Right renal pelvis (tissue), 4 donors: ENCODE data around the gene TRIM25. TPM values are rescaled to one million over a fixed set of nuclear protein-coding genes. Genes with fewer than 3 reads are reported as not detected.
"Not testable (repeated sequence)": the region's sequence is repeated elsewhere in the genome, so short reads cannot be mapped to it uniquely, and the experiment has no call there.

Source experiments
- DNase-seq, 4 donors: peaks; one replicate each; pipeline ENCODE4 v3.0.0-alpha.2; 2013; ENCODE audit warnings: low read depth in 4 of 4, low spot score in 3 of 4, missing footprints in 1 of 4
- polyA plus RNA-seq, 4 donors: library from polyadenylated mRNA; unstranded; fragments of 120-200 nt; gene quantifications; one replicate each; pipeline ENCODE4 v1.2.1, GENCODE V29; 2013; ENCODE audit not compliant: insufficient read length in 4 of 4

The TRIM25 gene, protein sequence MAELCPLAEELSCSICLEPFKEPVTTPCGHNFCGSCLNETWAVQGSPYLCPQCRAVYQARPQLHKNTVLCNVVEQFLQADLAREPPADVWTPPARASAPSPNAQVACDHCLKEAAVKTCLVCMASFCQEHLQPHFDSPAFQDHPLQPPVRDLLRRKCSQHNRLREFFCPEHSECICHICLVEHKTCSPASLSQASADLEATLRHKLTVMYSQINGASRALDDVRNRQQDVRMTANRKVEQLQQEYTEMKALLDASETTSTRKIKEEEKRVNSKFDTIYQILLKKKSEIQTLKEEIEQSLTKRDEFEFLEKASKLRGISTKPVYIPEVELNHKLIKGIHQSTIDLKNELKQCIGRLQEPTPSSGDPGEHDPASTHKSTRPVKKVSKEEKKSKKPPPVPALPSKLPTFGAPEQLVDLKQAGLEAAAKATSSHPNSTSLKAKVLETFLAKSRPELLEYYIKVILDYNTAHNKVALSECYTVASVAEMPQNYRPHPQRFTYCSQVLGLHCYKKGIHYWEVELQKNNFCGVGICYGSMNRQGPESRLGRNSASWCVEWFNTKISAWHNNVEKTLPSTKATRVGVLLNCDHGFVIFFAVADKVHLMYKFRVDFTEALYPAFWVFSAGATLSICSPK
- 10 to 100 TPM; 23.4 to 34.4 (median 31.5) TPM for polyA plus RNA-seq

DNA sequence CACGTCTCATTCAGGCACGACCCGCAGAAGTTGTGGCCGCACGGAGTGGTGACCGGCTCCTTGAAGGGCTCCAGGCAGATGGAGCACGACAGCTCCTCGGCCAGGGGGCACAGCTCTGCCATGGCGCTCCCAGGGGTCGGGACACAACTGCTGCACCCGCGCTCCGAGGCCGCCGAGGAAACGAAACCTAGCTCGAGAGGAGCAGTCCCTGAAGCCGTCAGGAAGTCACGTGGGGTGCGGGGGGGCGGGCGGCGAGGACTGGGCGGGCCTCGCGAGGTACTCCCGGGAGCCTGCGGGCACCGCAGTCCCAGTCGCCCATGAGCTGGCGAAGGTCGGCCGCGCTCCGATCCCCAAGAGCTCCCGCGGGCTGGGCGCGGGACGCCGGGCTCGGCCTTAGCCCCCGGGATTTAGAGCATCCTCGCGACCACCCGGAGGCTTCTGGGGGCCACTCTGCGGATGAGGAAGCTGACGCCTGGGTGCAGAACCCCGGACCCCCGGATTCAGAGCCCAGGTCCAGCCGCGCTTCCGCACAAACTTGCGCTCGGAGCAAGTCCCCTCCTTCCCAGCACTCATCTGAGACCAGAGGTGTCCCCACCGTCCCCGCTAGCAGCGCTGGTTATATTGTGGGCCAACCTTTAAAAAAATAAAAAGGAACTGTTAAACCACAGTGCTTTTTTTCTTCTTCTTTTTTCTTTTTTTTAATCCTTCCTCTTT, at the start of gene TRIM25:
Gene TRIM25, minus strand, starts transcription at position 183 of the 714 bp plus-strand sequence. Its CDS starts 61 bp downstream, at position 122.
- DNase-seq: peak; percentile 63 to 85 (median 69)

DNA sequence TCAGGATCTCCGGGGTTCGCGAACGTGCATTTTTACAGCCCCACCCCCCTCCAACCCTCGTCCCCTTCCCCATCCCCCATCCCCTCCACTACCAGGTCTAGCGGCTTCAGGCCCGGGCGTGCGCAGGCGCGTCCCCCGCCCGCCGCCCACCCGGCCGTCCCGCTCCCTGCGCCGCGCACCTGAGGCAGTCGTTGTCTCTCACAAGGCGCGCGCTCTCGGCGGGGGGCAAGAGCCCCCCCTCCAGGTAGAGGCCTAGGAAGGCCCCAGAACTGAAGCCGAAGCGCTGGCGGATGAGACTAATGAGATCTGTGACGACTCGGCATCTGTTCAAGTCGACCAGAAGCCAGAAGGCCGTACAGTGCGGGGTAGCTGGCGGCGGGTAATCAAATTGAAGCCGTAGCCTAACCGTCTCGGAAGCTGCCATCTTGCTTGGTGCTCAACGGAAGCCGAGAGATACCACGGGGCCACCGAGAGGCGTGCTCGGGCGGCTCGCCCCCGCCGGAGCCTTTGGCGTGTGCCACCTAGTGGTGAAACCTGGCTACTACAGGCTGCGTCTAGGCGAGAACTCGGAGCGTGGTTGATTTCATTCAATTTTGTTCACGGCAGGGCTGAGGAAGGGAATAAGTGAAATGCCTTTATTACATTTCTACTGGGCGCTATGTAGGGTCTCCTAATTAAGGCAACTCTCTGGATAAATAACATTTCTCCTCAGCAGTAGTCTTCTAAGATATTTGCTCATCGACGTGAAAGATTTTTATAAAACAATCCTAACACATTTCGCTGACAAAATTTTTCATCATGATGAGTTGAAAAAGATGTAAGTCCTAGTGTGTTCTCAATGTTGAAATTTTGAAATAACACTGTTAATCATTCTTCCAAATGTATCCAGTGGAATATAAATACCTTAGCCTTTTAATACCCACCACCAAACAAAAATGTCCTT, 47.0 kb upstream of the TRIM25 start, which contains the start of gene COIL:
Gene COIL, minus strand, starts transcription at position 455 of the 943 bp plus-strand sequence. Its CDS starts 31 bp downstream, at position 424.
- DNase-seq: peak; percentile 82 to 88 (median 85)

DNA sequence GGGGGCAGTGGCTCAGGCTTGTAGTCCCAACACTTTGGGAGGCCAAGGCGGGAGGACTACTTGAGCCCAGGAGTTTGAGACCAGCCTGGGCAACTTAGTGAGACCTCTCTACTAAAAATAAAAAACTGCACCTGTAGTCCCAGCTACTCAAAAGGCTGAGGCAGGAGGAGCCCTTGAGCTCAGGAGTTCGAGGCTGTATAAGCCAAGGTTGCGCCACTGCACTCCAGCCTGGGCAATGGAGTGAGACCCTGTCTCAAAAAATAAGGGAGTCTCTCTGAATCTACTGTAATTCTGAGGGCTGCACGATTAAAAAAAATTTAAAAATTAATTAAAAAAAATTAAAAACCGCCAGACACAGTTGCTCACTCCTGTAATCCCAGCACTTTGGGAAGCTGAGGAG, 43.1 kb upstream of the TRIM25 start:
- DNase-seq: no peak

DNA sequence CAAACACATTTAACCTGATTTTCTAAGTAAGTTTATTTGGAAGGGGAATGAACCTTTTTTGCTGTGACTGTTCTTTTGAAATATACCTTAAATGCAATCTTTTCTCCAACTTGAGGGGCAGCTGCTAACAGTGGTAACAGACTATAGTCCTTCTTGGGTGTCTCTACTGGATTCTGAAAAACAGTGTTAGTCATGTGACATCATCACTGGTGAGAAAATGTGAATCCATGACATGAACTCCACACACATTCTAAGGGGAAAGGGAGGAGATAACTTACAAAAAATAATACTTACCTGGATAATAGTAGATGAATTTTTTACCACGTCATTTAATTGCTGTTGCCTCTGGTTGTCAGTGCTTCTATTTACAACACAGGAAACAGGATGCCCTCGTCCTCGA, 35.7 kb upstream of the TRIM25 start:
- no peak for DNase-seq

DNA sequence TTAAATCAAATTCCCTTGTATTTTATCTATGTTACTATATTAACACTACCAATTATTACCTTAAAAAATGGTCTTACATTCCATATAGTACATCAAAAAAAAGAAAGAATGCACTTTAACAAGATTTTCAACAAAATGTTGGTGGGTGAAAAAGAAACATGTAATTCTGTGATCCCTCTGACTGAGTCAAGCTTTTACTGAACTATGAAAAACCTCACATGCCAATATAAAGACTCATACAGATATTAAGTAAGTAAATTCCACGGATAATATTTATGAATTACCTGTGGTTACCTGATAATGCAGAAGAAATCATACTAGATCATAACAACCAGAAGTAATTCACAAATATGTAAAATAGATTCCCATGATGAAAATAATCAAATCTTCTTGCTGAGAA, 34.6 kb upstream of the TRIM25 start:
- no peak for DNase-seq

DNA sequence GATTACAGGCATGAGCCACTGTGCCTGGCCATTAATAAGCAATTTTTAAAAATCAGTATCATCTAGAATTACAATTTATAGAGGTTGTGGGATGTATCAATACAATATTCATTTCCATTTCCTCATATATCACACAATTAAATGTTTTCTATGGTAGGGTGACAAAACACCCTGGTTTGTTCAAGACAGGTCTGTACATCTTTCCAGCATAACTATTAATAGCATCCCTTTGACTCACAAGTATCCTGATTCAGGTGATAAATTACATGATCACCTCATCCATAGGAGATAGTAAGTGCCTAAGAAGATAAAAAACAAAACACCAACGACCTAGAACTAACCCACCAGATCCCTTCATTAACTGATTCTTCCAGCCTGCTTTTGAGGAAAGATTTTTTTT, 33.9 kb upstream of the TRIM25 start:
- no peak for DNase-seq

DNA sequence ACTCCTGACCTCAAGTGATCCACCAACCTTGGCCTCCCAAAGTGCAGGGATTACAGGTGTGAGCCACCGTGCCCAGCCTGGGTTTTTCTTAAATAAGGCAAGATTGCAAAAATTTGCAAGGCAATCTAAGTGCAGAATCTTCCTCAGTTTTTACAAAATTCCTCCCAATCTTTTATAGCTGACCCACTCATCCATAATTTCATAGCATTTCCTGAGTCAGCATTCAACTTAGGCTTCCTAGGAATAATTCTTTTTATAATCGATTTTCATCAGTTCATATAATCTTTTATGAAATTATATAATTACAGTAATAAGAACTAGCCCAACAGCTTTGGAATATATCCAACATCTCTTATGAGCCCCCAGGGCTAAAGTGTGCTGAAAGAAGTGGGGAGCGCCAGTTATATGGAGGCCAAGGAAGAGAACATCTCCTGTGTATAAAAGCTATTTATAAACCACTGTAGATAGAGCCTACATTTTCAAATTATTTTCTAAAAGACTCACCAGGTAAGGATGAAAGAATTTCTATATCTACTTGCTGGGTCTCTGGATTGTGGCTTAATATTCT, 32.2 kb upstream of the TRIM25 start:
- no peak for DNase-seq

DNA sequence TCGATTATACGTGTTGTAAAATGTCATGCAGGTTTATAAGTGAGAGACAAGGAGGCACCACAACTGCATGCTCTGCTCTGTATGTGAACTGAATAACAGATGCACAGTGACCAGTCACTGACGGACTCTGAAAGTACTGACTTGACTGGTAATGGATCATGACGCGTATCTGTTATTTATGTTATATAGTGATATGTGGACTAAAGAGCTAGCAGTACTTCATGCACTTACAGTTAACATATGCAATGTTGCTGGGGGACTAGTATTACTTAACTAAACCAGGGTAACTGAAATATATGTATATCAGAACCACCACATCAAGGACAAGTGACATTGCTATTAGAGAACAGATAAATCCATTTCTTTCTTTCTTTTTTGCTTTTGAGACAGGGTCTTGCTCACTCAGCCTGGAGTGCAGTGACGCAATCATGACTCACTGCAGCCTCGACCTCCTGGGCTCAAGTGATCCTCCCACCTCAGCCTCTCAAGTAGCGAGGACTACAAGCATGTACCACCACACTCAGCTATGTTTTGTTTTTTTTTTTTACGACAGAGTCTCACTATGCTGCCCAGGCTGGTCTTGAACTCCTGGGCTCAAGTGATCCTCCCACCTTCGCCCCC, 29.8 kb upstream of the TRIM25 start:
- DNase-seq: no peak

DNA sequence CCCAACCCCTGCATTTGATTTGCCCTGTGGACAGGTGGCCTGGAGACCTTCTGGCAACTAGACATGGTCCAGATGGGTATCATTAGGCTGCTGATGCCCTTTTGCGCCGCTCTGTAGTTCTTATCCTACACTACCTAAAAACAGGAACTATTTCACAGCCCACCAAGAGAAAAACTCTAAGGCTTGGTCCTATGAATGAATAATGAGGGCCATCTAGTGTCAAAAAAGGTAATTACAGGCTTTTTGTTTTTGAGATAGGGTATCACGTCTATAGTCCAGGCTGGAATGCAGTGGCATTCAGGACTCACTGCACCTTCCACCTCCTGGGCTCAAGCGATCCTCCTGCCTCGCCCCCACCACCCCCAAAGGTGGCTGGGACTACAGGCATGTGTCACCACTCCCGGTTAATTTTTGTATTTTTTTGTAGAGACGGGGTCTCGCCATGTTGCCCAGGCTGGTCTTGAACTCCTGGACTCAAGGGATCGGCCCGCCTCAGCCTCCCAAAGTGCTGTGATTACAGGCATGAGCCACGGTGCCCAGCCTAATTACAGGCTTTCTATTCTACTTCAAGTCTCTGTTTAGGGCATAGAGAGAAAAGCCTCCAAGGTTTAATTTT, 26.1 kb upstream of the TRIM25 start:
- peak; percentile 15 to 49 (median 44) for DNase-seq

DNA sequence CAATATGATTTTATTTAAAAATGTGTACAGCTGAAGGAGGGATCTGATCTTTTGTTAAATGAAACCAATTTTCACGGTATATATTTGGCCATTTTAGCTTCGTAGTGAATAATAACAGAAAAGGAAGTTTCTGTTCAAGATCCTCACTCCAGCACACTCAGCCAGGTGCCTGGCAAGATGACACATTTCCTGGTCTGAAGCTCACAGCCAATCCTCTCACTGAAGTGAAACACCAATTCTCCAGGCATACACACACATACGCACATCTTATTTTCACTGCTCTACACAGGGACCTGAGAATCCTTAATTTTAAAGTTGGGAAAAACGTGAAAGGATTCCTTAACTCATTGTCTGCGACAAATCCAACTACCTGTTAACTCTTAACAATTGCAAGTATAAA, 24.4 kb upstream of the TRIM25 start:
- DNase-seq: not testable (repeated sequence)

DNA sequence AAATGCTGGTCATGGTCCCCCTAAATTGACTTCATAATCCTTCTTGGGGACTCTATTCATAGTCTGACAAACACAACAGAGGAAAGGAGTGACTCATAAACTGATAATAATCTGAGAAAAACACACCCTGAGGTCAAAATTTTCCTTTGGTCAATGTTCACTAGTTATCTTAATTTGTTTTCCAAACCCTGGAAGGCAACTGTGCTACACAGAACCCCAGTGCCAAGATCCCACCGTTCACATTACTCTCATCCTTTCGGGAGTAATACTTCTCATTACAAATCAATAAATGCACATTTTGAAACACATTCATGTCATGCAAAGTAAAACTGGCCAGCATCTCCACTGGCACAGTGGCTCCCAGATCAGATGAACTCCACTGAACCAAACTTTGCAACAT, 23.8 kb upstream of the TRIM25 start:
- no peak for DNase-seq

DNA sequence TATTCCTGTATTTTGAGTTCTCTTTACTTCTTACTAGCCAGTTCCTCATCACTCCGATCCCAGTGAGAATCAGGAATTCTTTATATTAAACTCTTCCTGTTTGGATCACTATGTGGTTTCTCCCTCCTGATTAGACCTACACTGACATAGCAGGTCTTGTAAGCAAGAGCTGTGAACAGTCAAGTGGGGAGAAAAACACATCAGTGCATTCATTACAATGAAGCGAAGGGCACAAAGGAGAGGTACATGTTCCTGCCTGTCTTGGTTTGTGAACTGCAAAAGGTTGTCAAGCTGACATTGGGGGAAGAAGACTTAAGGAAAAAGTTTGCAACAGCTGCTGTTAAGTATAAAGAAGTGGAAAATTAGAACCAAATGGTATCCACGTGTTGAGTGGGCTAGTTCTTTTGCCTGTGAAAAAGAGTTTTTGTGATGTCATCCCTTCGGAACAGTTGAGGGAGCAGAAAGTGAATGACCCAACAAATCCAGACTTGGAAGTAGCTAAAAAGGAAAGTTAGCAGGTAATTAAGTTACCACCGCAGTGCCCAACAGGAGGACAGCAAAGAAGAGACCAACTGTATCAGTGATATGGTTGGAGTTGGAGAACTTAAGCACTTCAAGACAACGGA, 23.0 kb upstream of the TRIM25 start:
- no peak for DNase-seq

DNA sequence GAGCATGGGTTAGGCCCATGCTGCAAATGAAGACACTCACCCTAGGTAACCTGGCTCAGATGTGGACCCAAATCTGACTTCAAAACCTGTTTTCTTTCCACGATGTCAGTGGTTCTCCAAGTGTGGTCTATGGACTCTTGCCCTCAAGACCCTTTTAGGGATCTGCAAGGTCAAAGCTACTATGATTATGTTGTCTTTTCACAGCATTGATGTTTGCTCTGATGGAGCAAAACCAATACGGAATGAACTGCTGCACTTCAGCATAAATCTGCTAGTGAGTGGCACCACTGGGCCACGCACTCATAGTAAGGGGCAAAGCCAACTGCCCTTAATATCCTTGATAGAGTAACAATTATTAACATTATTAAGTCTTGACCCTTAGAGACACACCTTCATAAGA, 21.6 kb upstream of the TRIM25 start:
- DNase-seq: no peak

DNA sequence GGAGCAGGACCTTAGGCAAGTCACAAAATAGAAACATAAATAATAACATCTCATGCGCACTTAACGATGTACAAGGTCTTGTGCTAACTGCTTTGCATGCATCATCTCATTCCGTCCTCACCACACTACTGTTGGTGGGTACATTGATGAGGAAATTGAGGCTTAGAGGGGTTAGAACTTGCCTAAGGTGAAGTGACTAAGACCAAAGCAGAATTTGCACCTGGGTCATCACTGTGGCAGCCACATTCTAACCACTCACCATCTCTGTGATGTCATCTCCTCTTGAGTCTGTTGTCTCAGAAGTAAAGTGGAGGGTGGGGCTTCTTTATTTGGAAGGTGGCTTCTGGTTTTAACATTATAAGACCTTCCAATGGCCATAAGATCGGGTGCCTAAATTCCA, 20.4 kb upstream of the TRIM25 start:
- no peak for DNase-seq

DNA sequence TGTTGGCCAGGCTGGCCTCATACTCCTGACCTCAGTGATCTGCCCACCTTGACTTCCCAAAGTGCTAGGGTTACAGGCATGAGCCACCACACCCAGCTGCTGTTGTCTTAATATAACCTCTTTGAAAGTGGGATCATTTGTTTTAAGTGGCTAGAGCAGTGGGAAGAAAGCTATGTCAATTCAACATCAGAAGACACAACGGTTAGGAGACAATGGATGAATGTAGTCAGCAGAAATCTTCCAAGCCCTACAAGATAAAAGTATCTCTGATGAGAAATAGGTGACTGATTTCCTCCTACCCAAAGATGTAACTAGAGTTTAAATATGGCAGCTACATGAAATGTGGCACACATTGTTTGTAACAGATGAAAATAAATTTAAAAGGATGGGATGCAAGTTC, 20.0 kb upstream of the TRIM25 start:
- DNase-seq: no peak

DNA sequence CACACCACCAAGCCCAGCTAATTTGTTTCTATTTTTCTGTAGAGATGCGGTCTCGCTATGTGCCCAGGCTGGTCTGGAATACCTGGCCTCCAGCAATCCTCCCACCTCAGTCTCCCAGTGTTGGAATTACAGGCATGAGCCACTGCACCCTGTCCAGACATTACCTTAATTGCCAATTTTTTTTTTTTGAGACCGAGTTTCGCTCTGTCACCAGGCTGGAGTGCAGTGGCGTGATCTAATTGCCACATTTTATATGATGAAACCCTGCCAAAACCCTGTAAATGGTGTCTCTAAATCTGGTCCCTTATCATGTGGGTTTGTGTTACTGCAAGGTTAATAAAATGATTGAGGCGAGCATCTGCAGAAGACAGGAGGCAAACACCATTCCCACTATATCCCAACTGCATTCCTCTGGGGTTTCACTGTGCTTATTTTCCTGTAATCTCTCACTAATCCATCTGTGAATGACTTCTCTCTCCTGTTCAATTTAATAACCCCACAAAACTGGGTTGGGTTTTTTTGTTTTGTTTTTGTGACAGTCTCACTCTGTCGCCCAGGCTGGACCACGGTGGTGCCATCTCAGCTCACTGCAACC, 19.4 kb upstream of the TRIM25 start:
- no peak for DNase-seq

DNA sequence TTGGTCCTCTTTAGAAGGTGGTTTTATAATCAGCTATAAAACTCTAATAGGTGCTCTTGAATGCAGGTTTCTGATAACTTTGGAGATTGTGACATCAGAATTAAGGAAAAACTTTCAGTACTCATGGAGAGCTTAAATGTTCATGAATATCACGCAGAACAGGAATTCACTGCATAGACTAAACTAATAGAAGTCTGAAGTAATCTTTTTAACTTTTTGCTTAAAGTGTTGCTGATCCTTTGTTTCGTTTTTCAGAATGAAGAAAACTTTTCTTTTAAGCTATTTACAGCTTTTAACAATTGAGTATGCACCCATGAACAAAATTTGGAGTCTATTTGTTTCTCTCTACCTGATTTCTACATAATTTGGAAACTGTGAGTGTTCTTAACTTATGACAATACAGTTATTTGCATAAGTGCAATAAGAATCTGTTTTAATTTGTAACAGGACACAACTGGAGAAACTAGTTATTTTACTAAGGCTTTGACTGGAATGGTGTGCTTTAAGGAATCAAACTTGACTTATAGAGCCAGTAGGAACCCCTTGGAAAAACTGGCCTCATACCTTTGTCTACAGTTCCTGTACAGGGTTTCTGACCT, 17.0 kb upstream of the TRIM25 start:
- DNase-seq: no peak
